Skeletal muscle tissue (tissue), 4 donors: ENCODE data around the gene PPP1R15A. TPM values are rescaled to one million over a fixed set of nuclear protein-coding genes. Genes with fewer than 3 reads are reported as not detected.
"Not testable (repeated sequence)": the region's sequence is repeated elsewhere in the genome, so short reads cannot be mapped to it uniquely, and the experiment has no call there.

Experiments
- H3K27ac ChIP-seq: one replicate; pipeline ENCODE4 v1.7.0; 2013; ENCODE audit warnings: mild to moderate bottlenecking, low read depth, low read length, inconsistent platforms
- H3K27me3 ChIP-seq, 3 donors: one replicate each; pipeline ENCODE4 v1.7.0; 2013; ENCODE audit warnings: low read length in 3 of 3; ENCODE audit not compliant: control insufficient read depth in 3 of 3, insufficient read depth in 3 of 3
- H3K36me3 ChIP-seq, 3 donors: one replicate each; pipeline ENCODE4 v1.7.0; 2013; ENCODE audit warnings: low read length in 3 of 3; ENCODE audit not compliant: control insufficient read depth in 3 of 3, insufficient read depth in 3 of 3
- H3K4me1 ChIP-seq, 3 donors: one replicate each; pipeline ENCODE4 v1.7.0; 2013; ENCODE audit warnings: low read length in 3 of 3, mild to moderate bottlenecking in 3 of 3; ENCODE audit not compliant: control insufficient read depth in 3 of 3, insufficient read depth in 3 of 3
- H3K4me3 ChIP-seq, 3 donors: one replicate each; pipeline ENCODE4 v1.7.0; 2013; ENCODE audit warnings: low read length in 3 of 3
- H3K9ac ChIP-seq, 3 donors: one replicate each; pipeline ENCODE4 v1.7.0; 2013; ENCODE audit warnings: low read length in 3 of 3, mild to moderate bottlenecking in 3 of 3, moderate library complexity in 2 of 3, low read depth in 1 of 3
- H3K9me3 ChIP-seq, 3 donors: one replicate each; pipeline ENCODE4 v1.7.0; 2013; ENCODE audit warnings: low read length in 3 of 3; ENCODE audit not compliant: control insufficient read depth in 3 of 3
- total RNA-seq: library from RNA; depleted of rRNA; stranded (reverse); fragments of >200 nt; gene quantifications from one replicate; pipeline ENCODE4 v1.2.3, GENCODE V29; 2014
- donor health status: Osteomylitis.

The PPP1R15A gene
- total RNA-seq, 1 donor from 2014 or later = 26.1 TPM

GRCh38 chr19:48896191-48896720, 24.0 kb downstream of the PPP1R15A start:
- Histone ChIP-seq H3K9ac (peak overlapping the region in 1 of 3 donors; percentile 10), H3K4me1 (peaks cover 7 to 18% (median 10%) of the 10 kb centered on the region in 3 donors), H3K9me3 (no peaks in the 10 kb centered on the region), H3K36me3 (peaks cover 0 to 2% (median 0%) of the 10 kb centered on the region in 3 donors), H3K4me3 (peak overlapping the region in 2 of 3 donors; percentile 38 to 41), H3K27me3 (peaks cover 0 to 11% (median 6%) of the 10 kb centered on the region in 3 donors), H3K27ac (peak overlapping the region; percentile 25)

- Histone ChIP-seq H3K27me3 (peaks cover 0 to 11% (median 6%) of the 10 kb centered on the region in 3 donors), H3K9me3 (no peaks in the 10 kb centered on the region), H3K27ac (no peak overlapping the region), H3K4me3 (no peak overlapping the region), H3K36me3 (peaks cover 0 to 5% (median 0%) of the 10 kb centered on the region in 3 donors), H3K9ac (no peak overlapping the region), H3K4me1 (peaks cover 13 to 26% (median 15%) of the 10 kb centered on the region in 3 donors)
Observed at GRCh38 chr19:48897181-48897580, 25.0 kb downstream of the PPP1R15A start.

GRCh38 chr19:48899386-48899749, 27.1 kb downstream of the PPP1R15A start:
- peak overlapping the region in 2 of 3 donors; percentile 95 to 96 for H3K4me3 ChIP-seq
- peak overlapping the region; percentile 88 for H3K27ac ChIP-seq
- H3K27me3 ChIP-seq = peaks cover 0 to 11% (median 6%) of the 10 kb centered on the region in 3 donors
- peak overlapping the region in 1 of 3 donors; percentile 87 for H3K9ac ChIP-seq
- H3K9me3 ChIP-seq, H3K36me3 ChIP-seq: not testable (repeated sequence)
- H3K4me1 ChIP-seq = peaks cover 16 to 30% (median 19%) of the 10 kb centered on the region in 3 donors

- peak within 1 kb of the TSS; percentile 87 to 94 (median 93) for H3K9ac ChIP-seq
- H3K27me3 ChIP-seq = peaks cover 0 to 6% (median 4%) of the 10 kb centered on the region in 3 donors
- H3K4me3 ChIP-seq = peak within 1 kb of the TSS; percentile 87 to 96 (median 95)
- H3K9me3 ChIP-seq = no peaks in the 10 kb centered on the region
- peaks cover 8 to 13% (median 10%) of the 10 kb centered on the region in 3 donors for H3K36me3 ChIP-seq
- peak within 1 kb of the TSS; percentile 88 for H3K27ac ChIP-seq
- peaks cover 16 to 30% (median 19%) of the 10 kb centered on the region in 3 donors for H3K4me1 ChIP-seq
Observed at GRCh38 chr19:48899781-48900476, 27.7 kb downstream of the PPP1R15A start, which contains the start of gene NUCB1. Gene NUCB1, plus strand, starts transcription at chr19:48900312. Its CDS starts 485 bp downstream, at chr19:48900797.

- peaks cover 15 to 20% (median 18%) of the 10 kb centered on the region in 3 donors for H3K36me3 ChIP-seq
- H3K27me3 ChIP-seq = no peaks in the 10 kb centered on the region
- H3K9me3 ChIP-seq = no peaks in the 10 kb centered on the region
- peak overlapping the region; percentile 87 to 96 (median 95) for H3K4me3 ChIP-seq
- peak overlapping the region; percentile 88 for H3K27ac ChIP-seq
- peak overlapping the region; percentile 87 to 94 (median 93) for H3K9ac ChIP-seq
- H3K4me1 ChIP-seq = peaks cover 17 to 28% (median 20%) of the 10 kb centered on the region in 3 donors
Observed at GRCh38 chr19:48900477-48901406, 28.5 kb downstream of the PPP1R15A start.

GRCh38 chr19:48902291-48902690, 30.1 kb downstream of the PPP1R15A start:
- Histone ChIP-seq H3K4me1 (peaks cover 16 to 28% (median 20%) of the 10 kb centered on the region in 3 donors), H3K9ac (peak overlapping the region in 1 of 3 donors; percentile 33), H3K36me3 (peaks cover 20 to 22% (median 22%) of the 10 kb centered on the region in 3 donors)
- H3K27ac ChIP-seq, H3K9me3 ChIP-seq, H3K4me3 ChIP-seq, H3K27me3 ChIP-seq: not testable (repeated sequence)

- H3K36me3 ChIP-seq = peaks cover 24 to 26% (median 24%) of the 10 kb centered on the region in 3 donors
- not testable (repeated sequence) for H3K27ac ChIP-seq, H3K9me3 ChIP-seq, H3K4me3 ChIP-seq, H3K9ac ChIP-seq, H3K27me3 ChIP-seq
- H3K4me1 ChIP-seq = peaks cover 21 to 37% (median 28%) of the 10 kb centered on the region in 3 donors
Observed at GRCh38 chr19:48903788-48904187, 31.6 kb downstream of the PPP1R15A start.

GRCh38 chr19:48905664-48906063, 33.4 kb downstream of the PPP1R15A start:
- Histone ChIP-seq H3K9ac (no peak overlapping the region), H3K27ac (peak overlapping the region; percentile 49), H3K36me3 (peaks cover 30 to 33% (median 32%) of the 10 kb centered on the region in 3 donors), H3K4me3 (no peak overlapping the region), H3K27me3 (no peaks in the 10 kb centered on the region), H3K9me3 (no peaks in the 10 kb centered on the region), H3K4me1 (peaks cover 23 to 37% (median 32%) of the 10 kb centered on the region in 3 donors)

- peaks cover 35 to 39% (median 38%) of the 10 kb centered on the region in 3 donors for H3K36me3 ChIP-seq
- H3K4me3 ChIP-seq = no peak overlapping the region
- no peak overlapping the region for H3K27ac ChIP-seq
Observed at GRCh38 chr19:48906324-48906723, 34.1 kb downstream of the PPP1R15A start.

More at GRCh38 chr19:48906324-48906723, 34.1 kb downstream of the PPP1R15A start:
- Histone ChIP-seq H3K4me1 (peaks cover 16 to 31% (median 27%) of the 10 kb centered on the region in 3 donors), H3K9ac (no peak overlapping the region), H3K9me3 (no peaks in the 10 kb centered on the region), H3K27me3 (no peaks in the 10 kb centered on the region)
